G401.6 (cell line): ENCODE measurements around the gene SLC39A12.
"Not testable (repeated sequence)": the region's sequence is repeated elsewhere in the genome, so short reads cannot be mapped to it uniquely, and the experiment has no call there.

Experiments
- FAIRE-seq: peaks from 2 replicates; lab custom pipeline; 2012; peaks lifted over from hg19 to GRCh38; lab: Jason Lieb, UNC

Gene SLC39A12

GRCh38 chr10:17951868-17952371 lies at the start of gene SLC39A12:
Gene SLC39A12, plus strand, starts transcription at chr10:17951918. Its CDS starts 1,359 bp downstream, at chr10:17953277.
- FAIRE-seq = no peak

GRCh38 chr10:17904564-17904963 lies 47.2 kb upstream of the SLC39A12 start:
- FAIRE-seq = no peak

GRCh38 chr10:17905491-17905890 lies 46.2 kb upstream of the SLC39A12 start:
- FAIRE-seq = no peak

GRCh38 chr10:17906002-17906401 lies 45.7 kb upstream of the SLC39A12 start:
- FAIRE-seq = no peak

GRCh38 chr10:17907641-17908040 lies 44.1 kb upstream of the SLC39A12 start:
- no peak for FAIRE-seq

- FAIRE-seq = peak; percentile 87
These were observed 41.5 kb upstream of the SLC39A12 start for GRCh38 chr10:17910125-17910789.

- no peak for FAIRE-seq
These were observed 39.0 kb upstream of the SLC39A12 start for GRCh38 chr10:17912754-17913153.

GRCh38 chr10:17913604-17914003 lies 38.1 kb upstream of the SLC39A12 start:
- FAIRE-seq = no peak

GRCh38 chr10:17914169-17915045 lies 37.3 kb upstream of the SLC39A12 start:
- no peak for FAIRE-seq

GRCh38 chr10:17915181-17915580 lies 36.5 kb upstream of the SLC39A12 start:
- FAIRE-seq = no peak

- no peak for FAIRE-seq
These were observed 33.4 kb upstream of the SLC39A12 start for GRCh38 chr10:17918187-17918903.

- no peak for FAIRE-seq
These were observed 30.3 kb upstream of the SLC39A12 start for GRCh38 chr10:17921378-17921777.

- no peak for FAIRE-seq
These were observed 28.0 kb upstream of the SLC39A12 start for GRCh38 chr10:17923728-17924127.

GRCh38 chr10:17943033-17943745 lies 8.5 kb upstream of the SLC39A12 start:
- FAIRE-seq = no peak

GRCh38 chr10:17950269-17950668 lies 1.4 kb upstream of the SLC39A12 start:
- not testable (repeated sequence) for FAIRE-seq

GRCh38 chr10:17950726-17951125 lies 992 bp upstream of the SLC39A12 start:
- FAIRE-seq = no peak

- FAIRE-seq = not testable (repeated sequence)
These were observed 2.7 kb downstream of the SLC39A12 start for GRCh38 chr10:17954372-17954771.

GRCh38 chr10:17954861-17955260 lies 3.1 kb downstream of the SLC39A12 start:
- no peak for FAIRE-seq

- FAIRE-seq = no peak
These were observed 6.3 kb downstream of the SLC39A12 start for GRCh38 chr10:17958049-17958448.

GRCh38 chr10:17959870-17960269 lies 8.2 kb downstream of the SLC39A12 start:
- FAIRE-seq = no peak

- no peak for FAIRE-seq
These were observed 10.1 kb downstream of the SLC39A12 start for GRCh38 chr10:17961551-17962422.
